ENCODE data around the gene CACNA1I.

CACNA1I gene

DNA sequence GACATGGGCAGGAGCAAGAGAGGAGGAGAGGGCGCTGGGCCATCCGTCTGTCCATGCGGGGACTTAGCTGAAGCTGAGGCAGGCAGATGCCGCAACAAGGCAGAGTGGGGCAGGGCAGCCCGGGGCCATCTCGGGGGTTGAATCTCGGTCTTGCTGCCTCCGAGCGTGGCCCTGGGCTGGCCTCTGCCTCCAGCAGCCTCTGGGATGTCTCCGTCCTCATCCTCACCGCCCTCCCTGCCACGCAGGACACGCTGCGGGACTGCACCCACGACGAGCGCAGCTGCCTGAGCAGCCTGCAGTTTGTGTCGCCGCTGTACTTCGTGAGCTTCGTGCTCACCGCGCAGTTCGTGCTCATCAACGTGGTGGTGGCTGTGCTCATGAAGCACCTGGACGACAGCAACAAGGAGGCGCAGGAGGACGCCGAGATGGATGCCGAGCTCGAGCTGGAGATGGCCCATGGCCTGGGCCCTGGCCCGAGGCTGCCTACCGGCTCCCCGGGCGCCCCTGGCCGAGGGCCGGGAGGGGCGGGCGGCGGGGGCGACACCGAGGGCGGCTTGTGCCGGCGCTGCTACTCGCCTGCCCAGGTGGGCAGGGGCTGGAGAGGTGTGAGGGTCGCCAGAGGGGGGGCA is 108.4 kb downstream of the CACNA1I start:
- DNase-seq = no peak

GRCh38 chr22:39679652-39680051 is 109.1 kb downstream of the CACNA1I start:
- DNase-seq = no peak

DNA sequence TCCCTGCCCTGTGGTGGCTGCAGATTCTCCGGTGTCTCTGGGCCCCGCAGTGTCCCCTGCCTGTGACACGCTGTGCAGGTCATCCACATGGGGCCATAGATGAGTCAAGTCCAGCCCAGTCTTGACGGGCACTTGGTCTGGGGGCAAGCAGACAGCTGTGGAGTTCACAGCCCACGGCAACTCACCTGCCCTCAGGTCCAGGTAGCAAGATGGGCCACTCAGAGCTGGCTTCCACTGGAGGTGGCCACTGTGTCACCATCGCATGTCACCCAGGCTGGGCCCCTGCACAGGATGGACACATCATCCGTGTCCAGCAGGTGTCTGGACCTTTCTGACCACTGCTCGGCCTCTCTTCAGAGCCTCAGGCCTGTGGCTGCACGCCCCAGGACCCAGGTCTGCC is 109.9 kb downstream of the CACNA1I start:
- no peak for DNase-seq

- no peak for DNase-seq
Observed at GRCh38 chr22:39681038-39681861, 110.7 kb downstream of the CACNA1I start.

DNA sequence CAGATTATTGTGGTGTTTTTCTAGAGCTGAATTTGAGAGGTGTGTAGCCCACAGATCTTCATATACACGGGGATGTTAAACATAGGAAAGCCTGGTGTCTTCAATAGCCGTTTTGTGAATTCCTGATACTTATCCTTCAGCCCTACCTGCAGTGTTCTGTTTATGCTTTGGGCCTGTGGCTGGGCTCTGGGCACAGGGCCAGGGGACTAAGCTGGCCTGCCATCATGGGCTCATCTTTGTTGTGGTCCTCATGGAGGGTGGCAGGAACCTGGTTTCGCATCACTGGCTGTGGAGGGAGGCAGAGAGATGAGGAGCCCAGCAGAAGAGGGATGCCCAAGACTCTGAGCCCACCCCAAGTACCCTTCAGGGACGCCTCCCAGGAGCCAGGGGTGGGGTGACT is 112.4 kb downstream of the CACNA1I start:
- no peak for DNase-seq

GRCh38 chr22:39683639-39684038 is 113.1 kb downstream of the CACNA1I start:
- DNase-seq = no peak

- DNase-seq = no peak
Observed at GRCh38 chr22:39684702-39685281, 114.2 kb downstream of the CACNA1I start.

GRCh38 chr22:39685336-39686177 is 115.0 kb downstream of the CACNA1I start:
- no peak for DNase-seq

DNA sequence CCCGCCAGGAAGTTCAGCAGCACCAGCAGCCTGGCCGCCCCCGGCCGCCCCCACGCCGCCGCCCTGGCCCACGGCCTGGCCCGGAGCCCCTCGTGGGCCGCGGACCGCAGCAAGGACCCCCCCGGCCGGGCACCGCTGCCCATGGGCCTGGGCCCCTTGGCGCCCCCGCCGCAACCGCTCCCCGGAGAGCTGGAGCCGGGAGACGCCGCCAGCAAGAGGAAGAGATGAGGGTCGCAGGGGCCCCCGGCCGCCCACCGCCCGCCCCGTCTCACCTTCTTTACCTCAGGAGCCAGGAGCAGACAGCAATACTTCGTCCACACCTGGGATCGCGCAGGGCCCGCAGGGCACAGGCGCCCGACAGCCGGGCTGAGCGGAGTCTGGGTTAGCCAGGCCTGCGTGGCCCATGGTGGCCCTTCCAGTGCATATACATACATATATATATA is 115.6 kb downstream of the CACNA1I start:
- DNase-seq = no peak

DNA sequence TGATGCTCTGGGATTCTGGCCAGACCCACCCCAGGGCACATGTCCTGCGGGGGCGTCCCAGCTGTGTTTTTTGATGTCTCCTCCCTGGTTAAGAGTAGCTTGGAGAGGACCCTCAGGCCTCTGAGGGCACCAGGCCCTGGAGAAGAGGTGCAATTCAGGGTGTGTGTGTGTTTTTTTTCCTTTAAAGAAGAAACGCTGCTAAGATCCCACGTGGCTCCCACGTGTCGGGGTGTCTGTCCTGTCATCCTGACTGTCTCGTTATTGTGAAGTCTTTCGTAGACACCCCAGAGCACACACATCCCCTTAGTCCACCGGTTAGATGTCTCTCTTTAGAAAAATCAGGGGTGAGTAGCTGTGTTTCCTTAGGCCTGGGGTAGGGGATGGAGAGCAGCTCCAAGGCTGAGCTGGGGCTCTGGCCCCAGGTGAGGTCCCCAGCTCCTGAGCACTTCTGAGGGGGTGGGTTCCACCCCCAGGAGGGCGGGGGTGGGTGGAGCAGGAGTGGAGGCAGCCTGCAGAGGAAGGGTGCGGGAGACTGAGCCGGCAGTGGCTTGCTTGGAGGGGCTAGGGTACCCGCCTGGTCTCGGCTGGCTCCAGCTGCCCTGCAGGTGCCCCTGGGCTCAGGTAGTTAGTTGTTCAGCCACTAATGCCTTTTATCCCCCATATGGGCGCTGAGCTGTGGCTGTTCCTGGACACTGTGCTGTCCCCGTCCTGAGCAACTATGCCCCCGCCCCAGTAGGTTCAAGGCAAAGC is 116.4 kb downstream of the CACNA1I start:
- no peak for DNase-seq

GRCh38 chr22:39688186-39688785 is 117.7 kb downstream of the CACNA1I start:
- DNase-seq = no peak

DNA sequence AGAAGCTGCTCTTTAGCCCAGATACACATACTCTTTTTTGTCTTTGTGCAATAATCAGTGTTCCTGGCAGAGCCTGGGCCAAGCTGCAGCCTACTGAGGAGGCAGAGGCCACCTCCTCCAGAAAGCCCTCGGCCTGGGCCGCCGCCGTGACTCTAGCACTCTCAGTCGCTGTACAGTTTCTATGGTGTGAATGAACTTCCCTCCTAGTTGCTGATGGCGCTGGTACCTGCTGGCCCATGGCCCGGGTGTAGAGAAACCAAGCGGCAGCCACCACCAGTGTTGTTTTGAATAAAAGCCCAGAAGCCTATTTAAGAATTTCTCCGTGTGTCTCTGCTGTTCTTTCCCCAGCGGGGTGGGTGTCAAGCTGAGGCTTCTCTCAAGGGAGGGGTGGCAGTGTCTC is 118.9 kb downstream of the CACNA1I start:
- no peak for DNase-seq

DNA sequence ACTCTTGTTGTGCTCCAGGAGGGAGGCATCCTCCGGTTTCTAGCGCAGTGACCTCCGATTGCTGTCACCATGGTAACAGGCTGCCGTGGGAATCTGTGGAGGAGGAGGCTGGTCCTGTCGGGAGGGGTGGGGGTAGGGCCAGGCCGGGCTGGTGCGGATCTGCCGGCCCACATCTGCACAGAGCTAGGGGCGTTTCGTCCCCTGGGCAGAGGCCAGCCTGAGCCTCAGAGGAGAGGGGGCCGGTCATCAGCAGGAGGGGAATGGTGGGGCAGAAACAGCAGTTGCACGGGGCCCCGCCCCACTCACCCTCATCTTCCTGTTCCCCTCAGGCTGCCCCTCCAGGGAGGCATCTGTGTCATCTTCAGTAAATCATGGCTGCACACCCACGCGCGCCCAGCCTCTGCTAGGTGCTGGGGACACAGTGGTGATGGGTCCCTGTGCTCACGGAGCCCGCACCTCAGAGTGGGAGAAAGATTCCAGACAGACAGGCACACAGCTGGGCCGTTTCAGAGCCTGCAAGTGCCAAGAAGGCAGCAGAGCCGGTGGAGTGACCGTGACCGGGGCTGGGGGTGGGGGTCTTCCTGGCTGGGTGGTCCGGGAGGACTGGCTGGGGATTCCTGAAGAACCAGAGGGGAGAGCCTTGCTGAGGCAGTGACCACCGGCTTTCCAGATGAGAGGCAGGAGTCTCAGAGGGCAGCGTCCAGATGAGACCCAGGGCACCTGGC is 120.5 kb downstream of the CACNA1I start:
- no peak for DNase-seq

GRCh38 chr22:39693943-39694500 is 123.5 kb downstream of the CACNA1I start:
- no peak for DNase-seq

DNA sequence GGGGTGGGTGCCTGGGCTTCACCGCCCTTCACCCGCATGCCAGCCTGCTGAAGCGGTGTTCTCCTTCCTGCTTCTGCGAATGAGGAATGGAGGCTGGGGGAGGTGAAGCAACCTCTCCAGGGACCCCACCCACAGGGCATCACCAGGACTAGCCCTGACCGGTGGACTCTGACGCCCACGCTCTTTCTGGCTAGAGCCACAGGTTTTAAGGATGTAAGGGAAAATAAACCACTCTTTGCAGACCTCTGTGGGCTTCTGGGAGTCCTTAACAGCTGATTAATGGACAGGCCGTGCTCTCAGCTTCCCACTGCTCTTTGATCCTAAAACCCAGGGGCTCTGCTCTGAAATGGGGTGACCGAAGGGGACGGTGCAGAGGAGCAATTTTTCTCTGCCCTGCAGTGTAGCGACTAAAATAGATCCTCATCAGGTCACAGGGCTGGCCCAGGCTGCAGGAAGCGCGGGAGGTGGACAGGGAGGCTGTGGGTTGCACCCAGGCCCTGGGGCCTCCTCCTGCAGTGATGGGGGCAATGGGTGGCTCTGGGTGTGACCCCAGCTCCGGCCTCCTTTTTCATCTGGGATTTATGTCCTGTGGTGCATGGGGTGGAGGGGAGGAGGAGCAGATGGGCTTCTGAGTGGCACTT is 127.4 kb downstream of the CACNA1I start:
- DNase-seq = no peak

- DNase-seq = no peak
Observed at GRCh38 chr22:39699631-39700360, 129.2 kb downstream of the CACNA1I start.

- no peak for DNase-seq
Observed at GRCh38 chr22:39700565-39700964, 130.0 kb downstream of the CACNA1I start.

GRCh38 chr22:39703091-39703490 is 132.5 kb downstream of the CACNA1I start:
- DNase-seq = no peak

DNA sequence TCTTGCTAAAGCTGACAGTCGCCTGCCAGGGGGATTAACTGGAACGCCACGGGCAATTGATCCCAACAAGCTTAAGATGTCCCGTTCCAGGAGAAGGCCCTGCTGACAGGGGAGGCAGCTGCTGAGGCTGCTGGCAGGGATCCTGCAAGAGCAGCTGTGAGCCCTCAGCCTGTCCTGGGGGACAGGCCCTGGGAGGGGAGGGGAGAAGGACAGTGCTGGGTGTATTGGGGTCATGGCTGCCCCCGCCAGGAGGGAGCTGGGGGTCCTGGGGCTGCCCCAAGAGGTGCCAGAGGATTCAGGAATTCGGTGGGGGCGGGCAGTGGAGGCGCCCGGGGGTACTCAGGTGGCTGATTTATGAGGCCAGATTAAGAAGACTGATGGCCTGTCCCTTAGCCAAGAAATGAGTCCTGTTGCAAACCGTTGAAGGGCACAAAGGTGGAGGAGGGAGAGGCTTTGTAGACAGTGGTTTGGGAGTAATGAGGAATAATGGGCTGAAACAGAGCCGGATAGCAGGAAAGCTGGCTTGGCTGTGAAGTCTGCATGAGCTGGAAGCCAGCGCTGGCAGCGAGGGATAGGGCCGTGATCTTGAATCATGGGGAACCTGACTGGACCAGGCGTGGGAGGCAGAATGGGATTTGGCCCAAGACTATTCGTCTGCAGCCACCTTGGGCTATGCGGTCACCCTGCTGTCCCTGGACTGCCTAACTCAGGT is 133.5 kb downstream of the CACNA1I start:
- no peak for DNase-seq
